ENCODE data around the gene ABCB1. TPM values are rescaled to one million over a fixed set of nuclear protein-coding genes. Genes with fewer than 3 reads are reported as not detected.

The ABCB1 gene
- total RNA-seq, 2 experiments from 2014 or later, result 10.6 to 12.2 TPM

DNA sequence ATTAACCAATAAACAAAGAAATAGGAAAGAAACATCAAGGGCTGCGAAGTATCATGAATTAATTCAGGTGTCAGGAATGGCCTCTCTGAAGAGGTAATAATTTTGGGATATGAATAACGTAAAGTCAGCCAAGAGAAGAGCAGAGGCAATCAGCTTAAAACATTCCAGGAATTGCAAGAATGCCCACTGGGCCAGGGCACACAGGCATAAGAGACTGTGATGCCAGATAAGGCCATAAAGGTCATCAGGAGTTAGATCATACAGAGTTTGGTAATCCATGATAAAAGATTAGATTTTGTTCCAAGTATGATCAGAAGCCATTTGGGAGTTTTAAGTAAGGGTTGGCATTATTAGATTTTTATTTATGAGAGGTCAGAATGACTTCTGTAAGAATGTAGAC is 72.0 kb downstream of the ABCB1 start:
- Mint-ChIP-seq H3K4me1 (ENCODE audit: low read depth) (no peaks in the 10 kb centered on the region), H3K27me3 (no peaks in the 10 kb centered on the region), H3K27ac (no peak overlapping the region), H3K4me3 (no peak overlapping the region), H3K36me3 (ENCODE audit: low read depth) (peaks cover 17% of the 10 kb centered on the region), H3K9me3 (no peaks in the 10 kb centered on the region)
- no peaks in the 10 kb centered on the region for H3K9me3 ChIP-seq (ENCODE audit: control insufficient read depth in 1 of 2, insufficient read depth in 1 of 2, low read length in 2 of 2)
- peaks cover 3% of the 10 kb centered on the region for H3K36me3 ChIP-seq (ENCODE audit: insufficient read depth, low read length)
- H3K27me3 ChIP-seq (ENCODE audit: control insufficient read depth in 1 of 2, insufficient read depth in 2 of 2, low read length in 2 of 2), result no peaks in the 10 kb centered on the region
- H3K4me1 ChIP-seq (ENCODE audit: insufficient read depth, low read length), result no peaks in the 10 kb centered on the region
- TF ChIP-seq, protein P1, sequence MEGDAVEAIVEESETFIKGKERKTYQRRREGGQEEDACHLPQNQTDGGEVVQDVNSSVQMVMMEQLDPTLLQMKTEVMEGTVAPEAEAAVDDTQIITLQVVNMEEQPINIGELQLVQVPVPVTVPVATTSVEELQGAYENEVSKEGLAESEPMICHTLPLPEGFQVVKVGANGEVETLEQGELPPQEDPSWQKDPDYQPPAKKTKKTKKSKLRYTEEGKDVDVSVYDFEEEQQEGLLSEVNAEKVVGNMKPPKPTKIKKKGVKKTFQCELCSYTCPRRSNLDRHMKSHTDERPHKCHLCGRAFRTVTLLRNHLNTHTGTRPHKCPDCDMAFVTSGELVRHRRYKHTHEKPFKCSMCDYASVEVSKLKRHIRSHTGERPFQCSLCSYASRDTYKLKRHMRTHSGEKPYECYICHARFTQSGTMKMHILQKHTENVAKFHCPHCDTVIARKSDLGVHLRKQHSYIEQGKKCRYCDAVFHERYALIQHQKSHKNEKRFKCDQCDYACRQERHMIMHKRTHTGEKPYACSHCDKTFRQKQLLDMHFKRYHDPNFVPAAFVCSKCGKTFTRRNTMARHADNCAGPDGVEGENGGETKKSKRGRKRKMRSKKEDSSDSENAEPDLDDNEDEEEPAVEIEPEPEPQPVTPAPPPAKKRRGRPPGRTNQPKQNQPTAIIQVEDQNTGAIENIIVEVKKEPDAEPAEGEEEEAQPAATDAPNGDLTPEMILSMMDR (IDR thresholded peaks at IDR 0.05), result no peak
- H3K4me3 ChIP-seq (ENCODE audit: low read length), result no peak overlapping the region
- ChIA-PET CTCF (no interaction called here), POLR2A (no interaction called here)
- DNase-seq (no peak), ATAC-seq (ENCODE audit: poor library complexity) (no peak)
- intact Hi-C loops (cut with DNase I, micrococcal nuclease), result no loop called here
- no peak overlapping the region for H3K27ac ChIP-seq (ENCODE audit: low read depth in 1 of 2, low read length in 2 of 2)

GRCh38 chr7:87518735-87519134 is 81.9 kb downstream of the ABCB1 start:
- H3K36me3 Mint-ChIP-seq (ENCODE audit: low read depth), result peaks cover 25% of the 10 kb centered on the region
- TF ChIP-seq, protein P1 (IDR thresholded peaks at IDR 0.05), result no peak
- peaks cover 4% of the 10 kb centered on the region for H3K36me3 ChIP-seq (ENCODE audit: insufficient read depth, low read length)
- ATAC-seq (ENCODE audit: poor library complexity) (no peak), DNase-seq (no peak)
- no peaks in the 10 kb centered on the region for H3K27me3 ChIP-seq (ENCODE audit: control insufficient read depth in 1 of 2, insufficient read depth in 2 of 2, low read length in 2 of 2)
- no peaks in the 10 kb centered on the region for H3K4me1 Mint-ChIP-seq (ENCODE audit: low read depth)
- H3K4me3 Mint-ChIP-seq, result no peak overlapping the region
- intact Hi-C loops (cut with DNase I, micrococcal nuclease), result no loop called here
- H3K27ac Mint-ChIP-seq, result no peak overlapping the region
- H3K9me3 ChIP-seq (ENCODE audit: control insufficient read depth in 1 of 2, insufficient read depth in 1 of 2, low read length in 2 of 2), result no peaks in the 10 kb centered on the region
- H3K4me1 ChIP-seq (ENCODE audit: insufficient read depth, low read length), result no peaks in the 10 kb centered on the region
- H3K27me3 Mint-ChIP-seq, result no peaks in the 10 kb centered on the region
- POLR2A ChIA-PET, result no interaction called here
- H3K9me3 Mint-ChIP-seq, result no peaks in the 10 kb centered on the region
- CTCF ChIA-PET, result no interaction called here
- no peak overlapping the region for H3K27ac ChIP-seq (ENCODE audit: low read depth in 1 of 2, low read length in 2 of 2)
- no peak overlapping the region for H3K4me3 ChIP-seq (ENCODE audit: low read length)

DNA sequence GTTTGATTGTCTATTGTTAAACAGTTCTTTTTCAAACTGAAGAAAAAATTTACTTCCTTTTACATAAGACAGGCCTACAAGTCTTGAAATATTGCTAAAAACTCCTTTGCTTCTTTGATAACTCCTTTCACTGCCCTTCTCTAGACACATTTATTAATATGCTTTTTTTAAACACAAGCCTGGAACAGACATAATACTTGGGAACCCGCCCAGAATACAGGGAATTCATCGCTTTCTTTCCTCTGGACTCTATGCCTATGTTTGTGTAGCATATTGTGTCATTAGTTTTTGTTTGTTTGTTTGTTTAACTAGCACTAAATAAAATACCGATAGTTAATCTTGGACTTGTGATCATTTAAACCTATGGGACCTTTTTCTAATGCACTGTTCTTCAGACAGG is 82.8 kb downstream of the ABCB1 start:
- intact Hi-C loops (cut with DNase I, micrococcal nuclease), result no loop called here
- CTCF ChIA-PET, result no interaction called here
- no peak for ATAC-seq (ENCODE audit: poor library complexity)
- no peaks in the 10 kb centered on the region for H3K27me3 ChIP-seq (ENCODE audit: control insufficient read depth in 1 of 2, insufficient read depth in 2 of 2, low read length in 2 of 2)
- no peak overlapping the region for H3K4me3 ChIP-seq (ENCODE audit: low read length)
- no peaks in the 10 kb centered on the region for H3K27me3 Mint-ChIP-seq
- DNase-seq, result no peak
- no peak overlapping the region for H3K4me3 Mint-ChIP-seq
- POLR2A ChIA-PET, result no interaction called here
- no peaks in the 10 kb centered on the region for H3K9me3 Mint-ChIP-seq
- H3K36me3 ChIP-seq (ENCODE audit: insufficient read depth, low read length), result peaks cover 4% of the 10 kb centered on the region
- no peaks in the 10 kb centered on the region for H3K4me1 Mint-ChIP-seq (ENCODE audit: low read depth)
- peaks cover 27% of the 10 kb centered on the region for H3K36me3 Mint-ChIP-seq (ENCODE audit: low read depth)
- H3K27ac Mint-ChIP-seq, result no peak overlapping the region
- no peak overlapping the region for H3K27ac ChIP-seq (ENCODE audit: low read depth in 1 of 2, low read length in 2 of 2)
- TF ChIP-seq, protein P1 (IDR thresholded peaks at IDR 0.05), result no peak
- no peaks in the 10 kb centered on the region for H3K4me1 ChIP-seq (ENCODE audit: insufficient read depth, low read length)
- no peaks in the 10 kb centered on the region for H3K9me3 ChIP-seq (ENCODE audit: control insufficient read depth in 1 of 2, insufficient read depth in 1 of 2, low read length in 2 of 2)
